ENCODE results near the gene SYVN1.

The SYVN1 gene

DNA sequence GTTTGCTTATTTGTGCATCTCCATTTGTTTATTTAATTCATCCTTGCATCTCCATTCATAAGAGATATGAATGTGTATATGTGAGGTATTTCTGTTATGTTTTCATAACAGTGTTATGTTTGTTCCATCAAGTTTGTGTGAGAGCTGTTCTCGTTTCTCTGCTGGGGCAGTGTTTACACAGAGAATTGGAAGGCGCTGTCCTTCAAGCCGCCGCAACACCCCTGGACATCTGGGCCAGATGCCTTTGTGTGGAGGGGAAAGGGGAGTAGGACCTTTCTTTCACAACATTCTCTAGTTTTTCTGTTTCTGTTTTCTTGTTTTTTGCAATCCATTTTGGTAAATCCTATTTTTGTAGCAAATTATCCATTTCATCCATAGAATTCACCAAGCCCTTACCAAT is 29.7 kb downstream of the SYVN1 start:
- TF ChIP-seq, protein P1, sequence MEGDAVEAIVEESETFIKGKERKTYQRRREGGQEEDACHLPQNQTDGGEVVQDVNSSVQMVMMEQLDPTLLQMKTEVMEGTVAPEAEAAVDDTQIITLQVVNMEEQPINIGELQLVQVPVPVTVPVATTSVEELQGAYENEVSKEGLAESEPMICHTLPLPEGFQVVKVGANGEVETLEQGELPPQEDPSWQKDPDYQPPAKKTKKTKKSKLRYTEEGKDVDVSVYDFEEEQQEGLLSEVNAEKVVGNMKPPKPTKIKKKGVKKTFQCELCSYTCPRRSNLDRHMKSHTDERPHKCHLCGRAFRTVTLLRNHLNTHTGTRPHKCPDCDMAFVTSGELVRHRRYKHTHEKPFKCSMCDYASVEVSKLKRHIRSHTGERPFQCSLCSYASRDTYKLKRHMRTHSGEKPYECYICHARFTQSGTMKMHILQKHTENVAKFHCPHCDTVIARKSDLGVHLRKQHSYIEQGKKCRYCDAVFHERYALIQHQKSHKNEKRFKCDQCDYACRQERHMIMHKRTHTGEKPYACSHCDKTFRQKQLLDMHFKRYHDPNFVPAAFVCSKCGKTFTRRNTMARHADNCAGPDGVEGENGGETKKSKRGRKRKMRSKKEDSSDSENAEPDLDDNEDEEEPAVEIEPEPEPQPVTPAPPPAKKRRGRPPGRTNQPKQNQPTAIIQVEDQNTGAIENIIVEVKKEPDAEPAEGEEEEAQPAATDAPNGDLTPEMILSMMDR (conservative IDR thresholded peaks at IDR 0.05), result no peak

DNA sequence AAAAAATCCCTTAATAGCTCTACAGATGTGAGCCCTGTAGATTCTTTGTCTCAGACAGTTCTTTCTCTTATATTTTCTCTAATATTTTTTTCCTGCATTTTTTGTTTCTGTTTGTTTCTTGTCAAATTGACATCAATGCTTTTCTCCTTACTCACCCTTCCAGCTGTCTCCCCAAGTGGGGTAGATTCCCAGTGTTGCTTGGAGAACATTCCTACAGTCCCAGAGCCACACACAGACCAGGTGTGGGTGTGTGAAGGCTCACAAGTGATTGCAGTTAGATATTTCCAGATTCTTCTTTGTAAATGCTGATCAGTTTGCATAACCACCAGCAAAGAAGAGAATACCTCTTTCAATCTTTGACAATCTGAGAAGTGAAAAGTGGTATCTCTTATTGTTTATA is 30.8 kb downstream of the SYVN1 start:
- TF ChIP-seq, protein P1 (conservative IDR thresholded peaks at IDR 0.05), result no peak
- H3K27ac ChIP-seq, result peak overlapping the region; percentile 100

More for the DNA sequence above, 29.7 kb downstream of the SYVN1 start:
- H3K27ac ChIP-seq, result peak overlapping the region; percentile 100

DNA sequence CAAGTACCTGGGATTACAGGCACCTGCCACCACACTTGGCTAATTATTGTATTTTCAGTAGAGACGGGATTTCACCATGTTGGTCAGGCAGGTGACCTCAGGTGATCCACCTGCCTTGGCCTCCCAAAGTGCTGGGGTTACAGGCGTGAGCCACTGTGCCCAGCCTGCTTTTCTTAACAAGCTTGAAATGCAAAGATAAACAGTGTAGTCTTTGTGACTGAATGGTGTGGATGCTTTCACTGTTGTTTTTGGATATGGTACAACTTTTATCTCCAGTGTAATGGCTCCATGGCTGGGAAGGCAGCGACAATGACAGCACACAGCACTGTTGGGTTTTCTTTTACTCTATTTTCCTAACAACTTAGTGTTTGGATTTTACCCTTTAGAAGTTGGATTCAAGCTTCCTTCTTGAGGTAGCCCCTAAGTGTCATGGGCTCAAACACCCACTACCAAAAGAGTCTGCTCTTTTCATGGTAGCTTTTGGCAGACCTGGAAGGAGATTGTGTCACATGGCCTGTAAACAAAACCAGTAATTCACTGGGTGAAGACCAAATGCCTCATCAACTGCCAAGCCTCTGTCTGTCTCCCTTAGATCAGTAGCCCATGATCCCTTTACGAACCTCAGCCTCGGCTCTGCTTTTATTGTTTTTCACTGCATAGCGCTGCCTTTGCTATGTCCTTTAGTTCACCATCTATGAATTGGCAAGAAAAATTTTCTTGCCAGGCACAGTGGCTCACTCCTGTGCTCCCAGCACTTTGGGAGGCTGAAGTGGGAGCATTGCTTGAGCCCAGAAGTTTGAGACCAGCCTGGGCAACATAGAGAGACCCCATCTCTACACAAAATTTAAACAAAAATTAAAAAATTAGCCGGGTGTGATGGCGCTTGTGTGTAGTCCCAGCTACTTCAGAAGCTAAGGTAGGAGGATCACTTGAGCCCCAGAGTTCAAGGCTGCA is 31.9 kb downstream of the SYVN1 start:
- H3K27ac ChIP-seq, result peak overlapping the region; percentile 100
- TF ChIP-seq, protein P1 (conservative IDR thresholded peaks at IDR 0.05), result no peak

DNA sequence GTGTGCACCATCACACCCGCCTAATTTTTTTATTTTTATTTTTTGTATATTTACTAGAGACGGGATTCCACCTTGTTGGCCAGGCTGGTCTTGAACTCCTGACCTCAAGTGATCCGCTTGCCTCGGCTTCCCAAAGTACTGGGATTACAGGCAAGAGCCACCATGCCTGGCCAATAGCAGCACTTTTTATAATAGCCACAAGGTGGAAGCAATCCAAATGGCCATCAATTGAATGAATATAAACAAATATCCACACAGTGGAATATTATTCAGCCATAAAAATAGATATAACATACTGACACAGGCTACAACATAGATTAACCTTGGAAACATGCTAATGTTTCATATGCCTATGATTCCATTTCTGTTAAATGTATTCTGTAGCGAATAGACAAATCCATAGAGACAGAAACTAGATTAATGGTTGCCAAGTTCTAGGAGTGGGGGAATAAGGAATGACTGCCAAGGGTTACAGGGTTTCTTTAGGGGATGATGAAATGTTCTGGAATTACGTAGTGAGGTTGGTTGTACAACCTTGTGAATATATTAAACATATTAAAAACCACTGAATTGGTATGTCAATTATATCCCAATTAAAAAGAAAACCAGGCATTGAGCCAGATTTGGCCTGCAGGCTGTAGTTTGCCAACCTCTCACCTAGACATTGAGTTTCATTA is 33.5 kb downstream of the SYVN1 start:
- peak overlapping the region; percentile 100 for H3K27ac ChIP-seq
- TF ChIP-seq, protein P1 (conservative IDR thresholded peaks at IDR 0.05), result peak; percentile 42

DNA sequence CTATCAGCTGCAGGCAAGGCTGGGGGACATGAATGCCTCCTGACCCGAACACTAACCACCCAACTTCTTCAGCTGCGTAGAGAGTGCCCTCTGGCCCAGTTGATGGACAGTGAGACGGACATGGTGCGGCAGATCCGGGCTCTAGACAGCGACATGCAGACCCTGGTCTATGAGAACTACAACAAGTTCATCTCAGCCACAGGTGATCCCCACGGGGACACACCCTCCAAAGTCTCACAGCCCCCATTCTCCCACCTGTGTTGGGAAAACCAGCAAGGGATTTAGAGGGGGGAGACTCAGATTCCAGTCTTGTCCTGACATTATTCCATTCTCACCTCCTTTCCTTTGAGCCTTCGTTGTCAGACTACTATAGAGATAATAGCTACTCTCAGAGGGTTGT is 37.4 kb downstream of the SYVN1 start:
- TF ChIP-seq, protein P1 (conservative IDR thresholded peaks at IDR 0.05), result no peak
- peak overlapping the region; percentile 100 for H3K27ac ChIP-seq

DNA sequence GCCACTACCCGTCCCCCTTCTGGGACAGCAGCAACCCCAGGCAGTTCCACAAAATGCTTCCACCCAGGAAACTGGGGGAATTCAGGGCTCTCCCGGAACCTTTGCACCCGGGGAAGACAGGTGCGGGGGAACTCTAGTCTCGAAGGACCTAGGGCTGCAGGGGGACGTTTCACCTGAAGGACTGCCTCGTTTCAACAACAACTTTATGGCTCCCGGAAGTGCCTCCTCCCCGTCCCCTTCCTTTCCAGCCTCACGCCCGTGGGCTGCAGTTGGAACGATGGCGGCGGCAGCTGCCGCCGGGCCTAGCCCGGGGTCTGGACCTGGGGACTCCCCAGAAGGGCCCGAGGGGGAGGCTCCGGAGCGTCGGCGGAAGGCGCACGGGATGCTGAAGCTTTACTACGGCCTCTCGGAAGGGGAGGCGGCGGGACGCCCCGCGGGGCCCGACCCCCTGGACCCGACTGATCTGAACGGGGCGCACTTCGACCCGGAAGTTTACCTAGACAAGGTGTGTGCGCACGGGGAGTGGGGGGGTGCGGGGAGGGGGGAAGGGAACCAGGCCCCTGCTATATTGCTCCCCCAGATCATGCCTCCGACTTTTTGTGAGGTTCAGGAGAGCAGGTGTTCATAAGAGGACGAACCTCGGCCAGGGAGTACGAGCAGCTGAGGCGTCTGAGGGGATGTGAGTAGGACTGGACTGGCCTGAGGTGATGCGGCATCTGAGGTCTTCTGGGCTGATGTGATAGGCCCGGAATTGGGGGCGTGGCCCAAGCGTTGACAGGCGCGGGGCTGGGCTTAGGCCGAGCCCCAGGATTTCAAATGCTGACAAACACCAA is 38.1 kb downstream of the SYVN1 start, which contains the start of gene VPS51:
Gene VPS51, plus strand, starts transcription at position 241 of the 833 bp plus-strand sequence. Its CDS starts 37 bp downstream, at position 278.
- H3K27ac ChIP-seq, result peak within 1 kb of the TSS; percentile 100
- TF ChIP-seq, protein P1 (conservative IDR thresholded peaks at IDR 0.05), result no peak
